ENCODE data around the gene SUGCT. TPM values are rescaled to one million over a fixed set of nuclear protein-coding genes. Genes with fewer than 3 reads are reported as not detected.

Gene SUGCT
- total RNA-seq, 1 donor from 2014 or later, result 9.8 TPM

DNA sequence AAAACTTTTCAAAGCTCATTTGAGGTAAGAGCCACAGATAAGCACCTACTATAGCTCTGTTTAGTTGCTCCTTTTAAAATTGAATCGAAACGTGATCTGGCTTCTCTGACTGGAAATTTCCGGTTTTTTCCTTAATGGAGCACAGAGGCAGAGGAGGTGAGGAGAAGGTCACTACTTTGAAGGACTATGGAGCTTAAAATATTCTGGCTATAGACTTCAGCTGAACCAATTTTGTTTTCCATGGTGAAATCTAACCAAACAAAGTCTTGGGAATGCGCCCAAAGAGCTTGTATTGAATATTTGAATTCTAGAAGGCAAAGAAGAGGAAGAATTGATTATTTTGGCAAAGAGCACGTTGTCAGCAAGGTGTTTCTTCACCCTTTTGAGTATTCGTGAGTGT is 711.1 kb downstream of the SUGCT start:
- Mint-ChIP-seq H3K27ac (peak overlapping the region; percentile 3), H3K27me3 (ENCODE audit: low read depth) (no peaks in the 10 kb centered on the region), H3K36me3 (peaks cover 8% of the 10 kb centered on the region), H3K4me3 (no peak overlapping the region), H3K4me1 (peaks cover 13% of the 10 kb centered on the region), H3K9me3 (peaks cover 17% of the 10 kb centered on the region)
- DNase-seq (ENCODE audit: low spot score in 2 of 2, unreplicated experiment in 2 of 2), result no peak
- TF ChIP-seq, protein P1, sequence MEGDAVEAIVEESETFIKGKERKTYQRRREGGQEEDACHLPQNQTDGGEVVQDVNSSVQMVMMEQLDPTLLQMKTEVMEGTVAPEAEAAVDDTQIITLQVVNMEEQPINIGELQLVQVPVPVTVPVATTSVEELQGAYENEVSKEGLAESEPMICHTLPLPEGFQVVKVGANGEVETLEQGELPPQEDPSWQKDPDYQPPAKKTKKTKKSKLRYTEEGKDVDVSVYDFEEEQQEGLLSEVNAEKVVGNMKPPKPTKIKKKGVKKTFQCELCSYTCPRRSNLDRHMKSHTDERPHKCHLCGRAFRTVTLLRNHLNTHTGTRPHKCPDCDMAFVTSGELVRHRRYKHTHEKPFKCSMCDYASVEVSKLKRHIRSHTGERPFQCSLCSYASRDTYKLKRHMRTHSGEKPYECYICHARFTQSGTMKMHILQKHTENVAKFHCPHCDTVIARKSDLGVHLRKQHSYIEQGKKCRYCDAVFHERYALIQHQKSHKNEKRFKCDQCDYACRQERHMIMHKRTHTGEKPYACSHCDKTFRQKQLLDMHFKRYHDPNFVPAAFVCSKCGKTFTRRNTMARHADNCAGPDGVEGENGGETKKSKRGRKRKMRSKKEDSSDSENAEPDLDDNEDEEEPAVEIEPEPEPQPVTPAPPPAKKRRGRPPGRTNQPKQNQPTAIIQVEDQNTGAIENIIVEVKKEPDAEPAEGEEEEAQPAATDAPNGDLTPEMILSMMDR (IDR thresholded peaks at IDR 0.05; ENCODE audit: unreplicated experiment), result no peak

DNA sequence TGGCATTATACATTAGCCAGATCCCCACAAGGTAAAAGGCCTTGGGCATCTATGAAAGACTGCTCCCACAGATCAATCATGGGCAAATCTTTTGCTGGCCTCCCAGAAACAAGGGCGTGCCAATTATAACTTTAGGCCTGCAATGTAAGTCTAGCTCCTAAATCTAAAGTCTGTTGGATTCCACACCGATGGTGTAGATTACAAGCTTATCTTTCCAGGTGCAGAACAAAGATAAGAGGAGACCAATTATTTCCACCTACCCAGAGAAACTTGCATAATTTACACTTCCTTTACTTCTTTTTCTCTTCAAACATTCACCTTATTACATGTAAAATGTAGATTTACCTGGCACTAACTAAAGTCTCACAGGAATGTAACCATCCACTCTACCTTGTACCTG is 713.1 kb downstream of the SUGCT start:
- no peak for DNase-seq (ENCODE audit: low spot score in 2 of 2, unreplicated experiment in 2 of 2)
- no peaks in the 10 kb centered on the region for H3K27me3 Mint-ChIP-seq (ENCODE audit: low read depth)
- H3K4me1 Mint-ChIP-seq, result peaks cover 13% of the 10 kb centered on the region
- peaks cover 8% of the 10 kb centered on the region for H3K9me3 Mint-ChIP-seq
- peaks cover 6% of the 10 kb centered on the region for H3K36me3 Mint-ChIP-seq
- no peak overlapping the region for H3K4me3 Mint-ChIP-seq
- no peak overlapping the region for H3K27ac Mint-ChIP-seq
- TF ChIP-seq, protein P1 (IDR thresholded peaks at IDR 0.05; ENCODE audit: unreplicated experiment), result no peak

DNA sequence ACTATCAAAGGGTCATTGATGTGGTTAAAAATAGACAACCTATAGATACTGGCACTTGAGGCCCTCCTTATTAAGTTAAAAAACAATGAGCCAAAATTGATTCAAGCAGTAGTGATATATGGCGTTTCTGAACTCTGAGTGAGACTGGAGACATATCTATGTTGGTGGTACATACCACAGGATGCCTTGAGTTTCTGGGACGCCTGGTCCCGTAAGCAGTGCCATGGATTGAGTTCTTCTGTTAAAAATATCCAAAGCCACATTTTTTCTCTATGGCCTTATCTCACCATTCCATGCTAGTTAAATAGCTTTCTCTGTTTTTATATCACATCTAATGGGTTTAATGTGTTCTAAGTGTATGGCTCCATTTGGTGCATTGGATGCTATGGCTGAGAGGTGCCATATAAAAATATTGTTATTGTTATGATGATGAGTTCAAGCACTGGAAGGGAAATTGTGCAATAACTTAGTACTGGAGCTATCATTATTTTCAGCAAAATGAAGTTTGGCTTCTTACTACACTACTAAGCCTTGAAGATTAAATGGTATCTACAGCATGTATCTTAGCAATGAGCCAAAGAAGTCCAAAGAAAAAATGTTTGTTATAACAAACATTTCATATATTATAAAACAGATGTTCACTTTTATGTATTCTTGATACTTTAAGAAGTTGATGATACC is 713.9 kb downstream of the SUGCT start:
- no peak for DNase-seq (ENCODE audit: low spot score in 2 of 2, unreplicated experiment in 2 of 2)
- no peaks in the 10 kb centered on the region for H3K27me3 Mint-ChIP-seq (ENCODE audit: low read depth)
- H3K4me3 Mint-ChIP-seq, result no peak overlapping the region
- TF ChIP-seq, protein P1 (IDR thresholded peaks at IDR 0.05; ENCODE audit: unreplicated experiment), result no peak
- peaks cover 10% of the 10 kb centered on the region for H3K4me1 Mint-ChIP-seq
- H3K36me3 Mint-ChIP-seq, result peaks cover 2% of the 10 kb centered on the region
- peaks cover 1% of the 10 kb centered on the region for H3K9me3 Mint-ChIP-seq
- H3K27ac Mint-ChIP-seq, result no peak overlapping the region

DNA sequence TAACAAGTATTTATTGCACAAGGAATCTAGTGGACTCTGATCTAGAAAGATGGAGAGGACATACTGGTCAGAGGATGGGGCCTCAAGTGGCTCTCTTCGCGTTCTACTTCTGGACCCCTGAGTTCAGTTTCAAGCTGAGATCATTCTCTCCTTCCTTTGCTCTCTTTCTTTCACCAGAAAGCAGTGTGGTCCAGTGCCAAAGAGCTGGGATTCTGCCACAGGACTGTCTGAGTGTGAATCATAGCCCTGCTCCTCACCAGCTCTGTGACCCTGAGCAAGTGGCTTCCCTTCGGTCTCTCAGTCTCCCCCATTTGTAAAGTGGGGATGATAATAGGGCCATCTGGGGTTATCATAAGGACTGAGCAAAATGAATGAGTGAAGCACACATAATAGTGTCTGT is 715.2 kb downstream of the SUGCT start:
- Mint-ChIP-seq H3K9me3 (no peaks in the 10 kb centered on the region), H3K4me3 (no peak overlapping the region), H3K4me1 (peaks cover 8% of the 10 kb centered on the region), H3K27me3 (ENCODE audit: low read depth) (no peaks in the 10 kb centered on the region), H3K36me3 (no peaks in the 10 kb centered on the region), H3K27ac (no peak overlapping the region)
- TF ChIP-seq, protein P1 (IDR thresholded peaks at IDR 0.05; ENCODE audit: unreplicated experiment), result no peak
- DNase-seq (ENCODE audit: low spot score in 2 of 2, unreplicated experiment in 2 of 2), result no peak

DNA sequence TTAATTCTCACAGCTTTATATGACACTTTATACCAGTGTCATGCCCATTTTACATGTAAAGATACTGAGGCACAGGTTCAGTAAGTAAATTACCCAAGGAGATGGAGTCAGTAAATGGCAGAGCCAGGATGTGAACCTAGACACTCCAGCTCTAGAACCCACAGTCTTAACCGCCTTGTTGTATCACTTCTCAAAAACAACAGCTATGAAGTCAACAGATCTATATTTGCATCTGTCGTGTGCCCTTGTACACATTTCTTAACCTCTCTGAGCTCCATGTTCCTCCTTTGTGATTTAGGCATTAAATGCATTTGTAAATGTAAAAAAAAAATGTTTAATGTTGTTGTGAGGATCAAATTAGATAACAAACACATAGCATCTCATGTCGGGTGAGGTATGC is 716.2 kb downstream of the SUGCT start:
- Mint-ChIP-seq H3K27me3 (ENCODE audit: low read depth) (no peaks in the 10 kb centered on the region), H3K27ac (no peak overlapping the region), H3K4me1 (peaks cover 10% of the 10 kb centered on the region), H3K4me3 (no peak overlapping the region), H3K36me3 (no peaks in the 10 kb centered on the region), H3K9me3 (no peaks in the 10 kb centered on the region)
- TF ChIP-seq, protein P1 (IDR thresholded peaks at IDR 0.05; ENCODE audit: unreplicated experiment), result no peak
- no peak for DNase-seq (ENCODE audit: low spot score in 2 of 2, unreplicated experiment in 2 of 2)

Measured in mesothelial cell of epicardium (in vitro differentiated cells).